ENCODE measurements around the gene CLK1. TPM values are rescaled to one million over a fixed set of nuclear protein-coding genes. Genes with fewer than 3 reads are reported as not detected.
"Not testable (repeated sequence)": the region's sequence is repeated elsewhere in the genome, so short reads cannot be mapped to it uniquely, and the experiment has no call there.

Gene CLK1
- total RNA-seq, 6 experiments from 2014 or later: 29.9 to 81.5 (median 36.7) TPM

GRCh38 chr2:200901459-200902072 is 37.1 kb upstream of the CLK1 start:
- ATAC-seq (peak; percentile 92 to 95 (median 94)), DNase-seq (peak in 2 of 3 donors; percentile 36 to 60)
- WGBS (ENCODE audit: insufficient coverage, low coverage, low lambda C conversion rate, missing lambda C conversion rate): 0% methylated on average over 4 of the region's 4 CpGs
- TF ChIP-seq CTCF (IDR thresholded peaks at IDR 0.05) (peak; percentile 65 to 77 (median 74)), POLR2A (IDR thresholded peaks at IDR 0.05) (no peak)
- H3K9me3 ChIP-seq: no peaks in the 10 kb centered on the region
- no peak overlapping the region for H3K4me3 ChIP-seq
- intact Hi-C loops (cut with DNase I): loop anchor here (5.0 to 10.0 kb wide), 2 partner anchors 263 to 276 kb away; no protein-coding TSS in a partner anchor
- peaks cover 0 to 31% (median 0%) of the 10 kb centered on the region in 4 donors for H3K36me3 ChIP-seq
- no peak overlapping the region for H3K27ac ChIP-seq
- no peaks in the 10 kb centered on the region for H3K27me3 ChIP-seq
- H3K4me1 ChIP-seq: peaks cover 0 to 3% (median 0%) of the 10 kb centered on the region in 4 donors

- no peak for ATAC-seq
- Histone ChIP-seq H3K4me3 (no peak overlapping the region), H3K36me3 (peaks cover 0 to 47% (median 0%) of the 10 kb centered on the region in 4 donors), H3K9me3 (no peaks in the 10 kb centered on the region), H3K4me1 (peaks cover 0 to 3% (median 0%) of the 10 kb centered on the region in 4 donors), H3K27ac (no peak overlapping the region), H3K27me3 (no peaks in the 10 kb centered on the region)
- intact Hi-C loops (cut with DNase I): no loop called here
- TF ChIP-seq POLR2A (IDR thresholded peaks at IDR 0.05) (no peak), CTCF (IDR thresholded peaks at IDR 0.05) (no peak)
- DNase-seq: no peak
Measured at GRCh38 chr2:200899482-200899881, 35.0 kb upstream of the CLK1 start.

- H3K27ac ChIP-seq: peak within 1 kb of the TSS; percentile 89 to 92 (median 91)
- no peaks in the 10 kb centered on the region for H3K27me3 ChIP-seq
- H3K4me3 ChIP-seq: peak within 1 kb of the TSS; percentile 74 to 79 (median 75)
- peak; percentile 92 to 95 (median 94) for ATAC-seq
- H3K9me3 ChIP-seq: no peaks in the 10 kb centered on the region
- WGBS (ENCODE audit: insufficient coverage, low coverage, low lambda C conversion rate, missing lambda C conversion rate): under 1% methylated on average over 28 of the region's 50 CpGs
- TF ChIP-seq POLR2A (IDR thresholded peaks at IDR 0.05): peak; percentile 45
- TF ChIP-seq CTCF (IDR thresholded peaks at IDR 0.05): no peak
- peaks cover 0 to 28% (median 5%) of the 10 kb centered on the region in 4 donors for H3K36me3 ChIP-seq
- intact Hi-C loops (cut with DNase I): no loop called here
- H3K4me1 ChIP-seq: peaks cover 0 to 9% (median 2%) of the 10 kb centered on the region in 4 donors
- DNase-seq: peak; percentile 96 to 97 (median 97)
Measured at GRCh38 chr2:200888704-200889625, 24.5 kb upstream of the CLK1 start, which contains the start of the genes NIF3L1 and PPIL3. TSS of gene NIF3L1 (plus strand) at chr2:200889371. CDS start at chr2:200891944, 2,573 bp downstream. TSS of gene PPIL3 (minus strand) at chr2:200889077. CDS start at chr2:200887615, 1,462 bp downstream.

- H3K27ac ChIP-seq; H3K4me3 ChIP-seq; intact Hi-C loops (cut with DNase I); H3K27me3 ChIP-seq; H3K4me1 ChIP-seq; ATAC-seq; DNase-seq; H3K9me3 ChIP-seq: not testable (repeated sequence)
- peaks cover 0 to 72% (median 12%) of the 10 kb centered on the region in 4 donors for H3K36me3 ChIP-seq
- 83% methylated on average over 1 of the region's 2 CpGs for WGBS (ENCODE audit: insufficient coverage, low coverage, low lambda C conversion rate, missing lambda C conversion rate)
Measured at GRCh38 chr2:200881715-200882249, 17.3 kb upstream of the CLK1 start.
